ENCODE data around the gene LGR6. TPM values are rescaled to one million over a fixed set of nuclear protein-coding genes. Genes with fewer than 3 reads are reported as not detected.

LGR6 gene
- polyA plus RNA-seq, 3 donors, result not detected

DNA sequence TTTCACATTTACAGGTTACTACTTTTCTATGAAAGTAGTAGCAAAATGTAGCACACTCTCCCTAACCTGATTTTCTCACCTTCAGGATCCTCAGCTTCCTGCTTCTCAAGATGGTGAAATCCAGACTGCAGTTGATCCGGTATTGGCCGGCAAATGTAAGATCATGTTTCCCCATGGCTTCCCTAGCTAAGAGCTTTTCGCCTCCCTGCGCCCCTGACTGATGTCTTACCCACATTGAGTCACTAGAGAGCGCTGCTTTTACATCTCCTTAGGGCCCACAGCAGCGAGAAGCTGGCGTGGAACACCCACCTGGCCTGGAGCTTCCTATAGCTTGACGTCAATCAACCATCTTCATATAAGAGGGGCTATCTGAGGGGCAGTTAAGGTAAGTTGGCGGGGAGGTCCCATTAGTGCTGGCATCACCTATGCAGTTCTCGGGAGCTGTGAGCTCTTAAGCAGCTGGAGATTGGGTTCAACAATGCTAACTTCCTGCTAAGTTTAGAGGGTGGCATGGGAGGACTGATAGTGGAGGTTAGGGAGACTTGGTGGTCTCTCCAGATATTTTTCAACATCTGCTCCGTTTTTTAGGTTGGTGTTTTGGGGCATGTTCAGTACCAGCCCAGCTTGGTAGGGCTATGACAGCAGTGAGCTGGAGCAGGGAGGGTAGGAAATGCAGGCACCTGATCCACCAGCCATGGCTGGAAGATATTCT, 38.7 kb upstream of the LGR6 start:
- no peak overlapping the region for H3K9ac ChIP-seq (ENCODE audit: insufficient read depth, low read length, poor library complexity, severe bottlenecking)
- DNase-seq, result peak in 2 of 3 donors; percentile 49 to 51
- H3K4me3 Mint-ChIP-seq, result peak overlapping the region in 1 of 2 donors; percentile 9
- H3K27ac Mint-ChIP-seq, result peak overlapping the region; percentile 15 to 84 (median 72)
- H3K4me2 ChIP-seq (replicated peaks; ENCODE audit: extremely low read depth, low read length, poor library complexity, severe bottlenecking), result no peak overlapping the region
- TF ChIP-seq, protein P1, sequence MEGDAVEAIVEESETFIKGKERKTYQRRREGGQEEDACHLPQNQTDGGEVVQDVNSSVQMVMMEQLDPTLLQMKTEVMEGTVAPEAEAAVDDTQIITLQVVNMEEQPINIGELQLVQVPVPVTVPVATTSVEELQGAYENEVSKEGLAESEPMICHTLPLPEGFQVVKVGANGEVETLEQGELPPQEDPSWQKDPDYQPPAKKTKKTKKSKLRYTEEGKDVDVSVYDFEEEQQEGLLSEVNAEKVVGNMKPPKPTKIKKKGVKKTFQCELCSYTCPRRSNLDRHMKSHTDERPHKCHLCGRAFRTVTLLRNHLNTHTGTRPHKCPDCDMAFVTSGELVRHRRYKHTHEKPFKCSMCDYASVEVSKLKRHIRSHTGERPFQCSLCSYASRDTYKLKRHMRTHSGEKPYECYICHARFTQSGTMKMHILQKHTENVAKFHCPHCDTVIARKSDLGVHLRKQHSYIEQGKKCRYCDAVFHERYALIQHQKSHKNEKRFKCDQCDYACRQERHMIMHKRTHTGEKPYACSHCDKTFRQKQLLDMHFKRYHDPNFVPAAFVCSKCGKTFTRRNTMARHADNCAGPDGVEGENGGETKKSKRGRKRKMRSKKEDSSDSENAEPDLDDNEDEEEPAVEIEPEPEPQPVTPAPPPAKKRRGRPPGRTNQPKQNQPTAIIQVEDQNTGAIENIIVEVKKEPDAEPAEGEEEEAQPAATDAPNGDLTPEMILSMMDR (IDR thresholded peaks at IDR 0.05), result peak; percentile 85
- H3K9me3 ChIP-seq (replicated peaks in 1 of 2; ENCODE audit: control insufficient read depth in 1 of 2, insufficient read depth in 1 of 2, low read length in 2 of 2), result no peaks in the 10 kb centered on the region
- no peaks in the 10 kb centered on the region for H3K27me3 ChIP-seq (ENCODE audit: control insufficient read depth in 2 of 2, insufficient read depth in 2 of 2, low read length in 2 of 2)
- peaks cover 54% of the 10 kb centered on the region for H3K79me2 ChIP-seq (ENCODE audit: insufficient read depth, low read length)
- intact Hi-C loops (cut with micrococcal nuclease), result no loop called here
- no peaks in the 10 kb centered on the region for H3K9me3 Mint-ChIP-seq
- H3K27ac ChIP-seq (ENCODE audit: low read depth in 1 of 2, low read length in 2 of 2), result peak overlapping the region in 1 of 2 donors; percentile 15
- H3K4me1 Mint-ChIP-seq, result peaks cover 44% of the 10 kb centered on the region
- H3K4me1 ChIP-seq (ENCODE audit: control insufficient read depth in 1 of 2, insufficient read depth in 2 of 2, low read length in 2 of 2), result peaks cover 21 to 35% of the 10 kb centered on the region in 2 donors
- H3K27me3 Mint-ChIP-seq (ENCODE audit: low read depth in 3 of 3), result peaks cover 0 to 3% (median 0%) of the 10 kb centered on the region in 3 donors
- 64% methylated on average over 8 of the region's 11 CpGs for WGBS (ENCODE audit: insufficient coverage)
- no peak overlapping the region for H3K4me3 ChIP-seq (replicated peaks in 1 of 3; ENCODE audit: low read depth in 2 of 3, low read length in 3 of 3)
- H3K36me3 Mint-ChIP-seq, result peaks cover 34 to 66% of the 10 kb centered on the region in 2 donors
- no peak overlapping the region for H2AFZ ChIP-seq (ENCODE audit: insufficient read depth, low read depth, low read length, poor library complexity, severe bottlenecking)
- H4K20me1 ChIP-seq (ENCODE audit: insufficient read depth, low read length), result no peaks in the 10 kb centered on the region
- H3K36me3 ChIP-seq (replicated peaks in 1 of 2; ENCODE audit: control insufficient read depth in 1 of 2, insufficient read depth in 2 of 2, low read length in 2 of 2), result peaks cover 31 to 54% of the 10 kb centered on the region in 2 donors

GRCh38 chr1:202155478-202156021, 38.0 kb upstream of the LGR6 start:
- Mint-ChIP-seq H3K4me3 (no peak overlapping the region), H3K4me1 (peaks cover 50% of the 10 kb centered on the region), H3K36me3 (peaks cover 30 to 60% of the 10 kb centered on the region in 2 donors), H3K27me3 (ENCODE audit: low read depth in 3 of 3) (peaks cover 0 to 3% (median 0%) of the 10 kb centered on the region in 3 donors), H3K27ac (peak overlapping the region in 6 of 7 donors; percentile 5 to 84 (median 63)), H3K9me3 (no peaks in the 10 kb centered on the region)
- H3K27ac ChIP-seq (ENCODE audit: low read depth in 1 of 2, low read length in 2 of 2), result peak overlapping the region in 1 of 2 donors; percentile 15
- H3K27me3 ChIP-seq (ENCODE audit: control insufficient read depth in 2 of 2, insufficient read depth in 2 of 2, low read length in 2 of 2), result no peaks in the 10 kb centered on the region
- TF ChIP-seq, protein P1 (IDR thresholded peaks at IDR 0.05), result no peak
- peak; percentile 64 to 79 (median 66) for DNase-seq
- intact Hi-C loops (cut with micrococcal nuclease), result no loop called here
- H3K79me2 ChIP-seq (ENCODE audit: insufficient read depth, low read length), result peaks cover 60% of the 10 kb centered on the region
- no peaks in the 10 kb centered on the region for H3K9me3 ChIP-seq (replicated peaks in 1 of 2; ENCODE audit: control insufficient read depth in 1 of 2, insufficient read depth in 1 of 2, low read length in 2 of 2)
- H2AFZ ChIP-seq (ENCODE audit: insufficient read depth, low read depth, low read length, poor library complexity, severe bottlenecking), result no peak overlapping the region
- H3K9ac ChIP-seq (ENCODE audit: insufficient read depth, low read length, poor library complexity, severe bottlenecking), result no peak overlapping the region
- peaks cover 25 to 48% of the 10 kb centered on the region in 2 donors for H3K36me3 ChIP-seq (replicated peaks in 1 of 2; ENCODE audit: control insufficient read depth in 1 of 2, insufficient read depth in 2 of 2, low read length in 2 of 2)
- H3K4me1 ChIP-seq (ENCODE audit: control insufficient read depth in 1 of 2, insufficient read depth in 2 of 2, low read length in 2 of 2), result peaks cover 27 to 41% of the 10 kb centered on the region in 2 donors
- H3K4me3 ChIP-seq (replicated peaks in 1 of 3; ENCODE audit: low read depth in 2 of 3, low read length in 3 of 3), result no peak overlapping the region
- WGBS (ENCODE audit: insufficient coverage), result 23% methylated on average over 5 of the region's 8 CpGs
- no peak overlapping the region for H3K4me2 ChIP-seq (replicated peaks; ENCODE audit: extremely low read depth, low read length, poor library complexity, severe bottlenecking)
- no peaks in the 10 kb centered on the region for H4K20me1 ChIP-seq (ENCODE audit: insufficient read depth, low read length)
